Fibroblast of pulmonary artery (primary cell): ENCODE results near the gene CDH23.

Experiments
- DNase-seq: peaks from one replicate; pipeline ENCODE4 v3.0.0-alpha.2; 2010; ENCODE audit warnings: low read depth
- H3K4me3 ChIP-seq: replicated peaks from 2 replicates; pipeline ENCODE4 v1.5.1; 2011; ENCODE audit warnings: low read depth, mild to moderate bottlenecking, control low read depth, low read length, moderate library complexity
- CTCF ChIP-seq: IDR thresholded peaks from 2 replicates; pipeline ENCODE4 v1.5.1; 2011; ENCODE audit warnings: mild to moderate bottlenecking, control low read depth, low read length, inconsistent platforms; ENCODE audit errors: missing control alignments

Gene CDH23

DNA sequence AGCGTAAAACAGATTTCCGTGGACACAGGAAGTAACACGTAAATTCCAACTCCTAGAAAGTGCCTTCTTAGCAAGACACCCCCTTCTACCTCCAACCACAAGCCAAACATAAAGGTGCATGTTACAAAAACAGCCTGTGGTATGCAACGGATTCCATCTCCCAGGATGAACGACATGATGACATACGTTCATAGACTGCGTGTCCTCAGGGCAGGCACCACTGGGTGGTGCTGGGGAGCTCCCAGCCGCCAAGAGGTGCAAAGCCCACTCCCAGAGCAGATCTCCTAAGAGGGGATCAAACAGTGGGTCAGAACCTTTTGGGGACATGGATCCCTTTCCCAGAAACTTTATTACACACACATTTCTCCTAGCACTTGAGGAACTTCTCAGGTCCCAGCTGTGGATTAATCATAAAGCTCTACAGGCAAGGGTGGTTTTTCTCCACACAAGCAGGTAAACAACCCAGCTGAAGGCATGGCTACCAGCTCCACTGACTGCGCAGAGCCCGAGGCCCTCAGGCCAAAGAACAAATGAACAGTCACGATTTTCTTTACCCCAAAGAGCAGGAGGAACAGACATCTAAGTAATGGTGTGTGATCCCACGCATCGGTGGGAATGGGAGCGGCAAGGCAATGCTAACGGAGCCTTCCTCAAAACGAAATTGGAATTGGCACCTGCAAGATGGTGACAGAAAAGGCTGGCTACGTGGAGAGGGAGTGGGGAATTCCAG, 440.5 kb downstream of the CDH23 start:
- TF ChIP-seq CTCF: peak; percentile 28
- no peak overlapping the region for H3K4me3 ChIP-seq
- peak; percentile 18 for DNase-seq

- DNase-seq: peak; percentile 20
- no peak overlapping the region for H3K4me3 ChIP-seq
- TF ChIP-seq CTCF: no peak
Measured at GRCh38 chr10:71838264-71839211, 441.8 kb downstream of the CDH23 start.

DNA sequence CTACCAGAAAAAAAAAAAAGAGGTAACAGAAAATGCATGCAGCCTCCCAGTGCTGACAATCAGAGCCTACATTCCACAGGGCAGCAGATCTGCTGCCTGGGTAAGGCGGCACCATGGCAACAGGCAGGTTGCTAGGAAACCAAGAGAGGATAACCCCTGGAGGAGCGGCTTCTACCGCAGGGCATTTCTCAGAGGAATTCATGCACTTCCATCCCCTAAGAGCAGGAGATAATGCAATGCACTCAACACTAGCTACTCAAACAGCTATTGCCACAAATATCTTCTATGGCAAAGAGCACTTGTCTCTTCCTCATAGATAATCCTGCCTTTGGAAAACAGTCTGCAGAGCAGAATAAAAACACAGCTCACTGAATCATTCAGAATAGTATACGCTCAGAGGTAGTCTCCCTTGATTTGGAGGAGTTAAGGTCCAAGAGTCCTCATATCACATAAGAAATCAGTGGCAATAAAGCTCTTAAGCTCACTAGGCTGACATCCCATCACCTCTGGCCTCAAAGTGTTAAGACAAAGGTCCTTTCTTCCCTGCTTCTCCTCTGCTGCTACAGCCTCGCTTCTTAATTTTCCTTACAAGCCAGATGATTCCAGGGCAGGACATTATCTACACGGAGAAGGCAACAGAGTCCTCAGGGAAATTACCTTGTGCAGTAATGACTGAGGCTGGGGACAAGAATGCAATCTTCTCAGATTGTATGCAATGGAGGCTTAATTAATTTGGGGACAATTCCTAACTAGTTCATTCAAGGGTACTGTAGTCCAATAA, 443.6 kb downstream of the CDH23 start:
- peak; percentile 95 for DNase-seq
- no peak overlapping the region for H3K4me3 ChIP-seq
- no peak for TF ChIP-seq CTCF

DNA sequence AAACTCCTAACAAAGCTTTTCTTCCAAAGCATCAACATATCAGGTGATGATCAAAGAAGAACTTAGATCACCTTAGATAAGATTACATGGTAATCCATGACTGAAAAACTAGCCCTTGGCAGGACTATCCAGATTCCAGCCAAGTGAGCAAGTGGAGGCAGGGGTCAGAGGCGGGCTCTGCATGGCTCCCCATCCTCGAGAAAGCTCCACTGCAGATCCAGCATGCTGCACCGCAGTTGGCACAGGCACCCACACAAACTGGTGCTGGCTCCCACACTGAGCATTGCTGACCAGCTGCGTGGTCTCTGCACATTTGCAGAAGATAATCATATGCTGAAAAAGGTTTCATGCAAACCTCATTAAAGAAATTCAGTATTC, 444.2 kb downstream of the CDH23 start:
- no peak overlapping the region for H3K4me3 ChIP-seq
- TF ChIP-seq CTCF: no peak
- no peak for DNase-seq

GRCh38 chr10:71842422-71842821, 445.7 kb downstream of the CDH23 start:
- DNase-seq: no peak
- no peak overlapping the region for H3K4me3 ChIP-seq
- TF ChIP-seq CTCF: no peak

GRCh38 chr10:71842856-71843686, 446.4 kb downstream of the CDH23 start:
- no peak for TF ChIP-seq CTCF
- DNase-seq: no peak
- no peak overlapping the region for H3K4me3 ChIP-seq
